CD4-positive, alpha-beta T cell (primary cell): ENCODE measurements around the gene DYNLL1. TPM values are rescaled to one million over a fixed set of nuclear protein-coding genes. Genes with fewer than 3 reads are reported as not detected.
"Not testable (repeated sequence)": the region's sequence is repeated elsewhere in the genome, so short reads cannot be mapped to it uniquely, and the experiment has no call there.

ENCODE experiments used
- ATAC-seq: fragments of 200-7000 bp; cut with Tn5 transposase; one replicate; pipeline ENCODE4 v1.10.0; 2022; ENCODE audit warnings: mild to moderate bottlenecking; ENCODE audit not compliant: poor library complexity
- CTCF ChIA-PET: fragments of 350-600 bp; sonication (Branson Sonifier 250); formaldehyde crosslinking; loops from one replicate; lab custom pipeline; 2021; ENCODE audit warnings: antibody characterized with exemption, inconsistent platforms; lab: Charles Lee
- POLR2A ChIA-PET: fragments of 350-600 bp; sonication (Branson Sonifier 250); formaldehyde crosslinking; loops from one replicate; lab custom pipeline; 2021; ENCODE audit warnings: antibody characterized with exemption, inconsistent platforms; lab: Charles Lee
- DNase-seq, 14 experiments: peaks; one replicate each; pipeline ENCODE4 v3.0.0-alpha.2; 2013 to 2020; ENCODE audit warnings: mixed read lengths in 2 of 14
- H3K27ac ChIP-seq, 2 donors: one replicate each; pipeline versions ENCODE4 v1.5.1 to v1.7.0; 2013; ENCODE audit warnings: low read length in 2 of 2, low read depth in 1 of 2, mild to moderate bottlenecking in 1 of 2
- H3K27me3 ChIP-seq, 2 experiments: 1 replicate in 1 of 2; 2 replicates in 1 of 2; pipeline versions ENCODE4 v1.6.1 to v1.7.0; 2013; ENCODE audit warnings: low read length in 2 of 2, control low read depth in 1 of 2, mild to moderate bottlenecking in 1 of 2, moderate library complexity in 1 of 2; ENCODE audit not compliant: insufficient read depth in 2 of 2, control insufficient read depth in 1 of 2
- H3K36me3 ChIP-seq: one replicate; pipeline ENCODE4 v1.6.1; 2013; ENCODE audit warnings: low read length, control low read depth; ENCODE audit not compliant: insufficient read depth
- H3K4me1 ChIP-seq: one replicate; pipeline ENCODE4 v1.6.1; 2013; ENCODE audit warnings: low read length, control low read depth; ENCODE audit not compliant: insufficient read depth
- H3K4me3 ChIP-seq: one replicate; pipeline ENCODE4 v1.5.1; 2013; ENCODE audit warnings: mild to moderate bottlenecking, low read length, moderate library complexity
- H3K9me3 ChIP-seq, 2 experiments: 1 replicate in 1 of 2; 2 replicates in 1 of 2; pipeline versions ENCODE4 v1.6.1 to v1.7.0; 2013; ENCODE audit warnings: low read length in 2 of 2, mild to moderate bottlenecking in 2 of 2, control low read depth in 1 of 2, moderate library complexity in 1 of 2; ENCODE audit not compliant: control insufficient read depth in 1 of 2, insufficient read depth in 1 of 2
- H3K27ac Mint-ChIP-seq: one replicate; pipeline ENCODE4 v1.8.0; 2020; ENCODE audit warnings: mixed read lengths
- H3K27me3 Mint-ChIP-seq: one replicate; pipeline ENCODE4 v1.8.0; 2021; ENCODE audit warnings: mixed read lengths
- H3K36me3 Mint-ChIP-seq: one replicate; pipeline ENCODE4 v1.8.0; 2021; ENCODE audit warnings: low read depth, mixed read lengths
- H3K4me1 Mint-ChIP-seq: one replicate; pipeline ENCODE4 v1.8.0; 2021; ENCODE audit warnings: low read depth, mixed read lengths
- H3K4me3 Mint-ChIP-seq: one replicate; pipeline ENCODE4 v1.8.0; 2020; ENCODE audit warnings: mild to moderate bottlenecking, mixed read lengths
- H3K9me3 Mint-ChIP-seq: one replicate; pipeline ENCODE4 v1.8.0; 2020; ENCODE audit warnings: mixed read lengths
- CTCF ChIP-seq: fragments of 200-600 bp; IDR thresholded peaks from one replicate; pipeline ENCODE4 v1.8.0; 2022; ENCODE audit warnings: antibody characterized with exemption, mild to moderate bottlenecking
- intact Hi-C, 2 experiments: fragments of 100-400 bp; cut with DNase I in 1 of 2; cut with micrococcal nuclease in 1 of 2; formaldehyde crosslinking; loops; one replicate each; pipeline versions ENCODE4 v1.15.1 to v1.9.0; 2023 to 2025; cut with DNase I, micrococcal nuclease
- polyA plus RNA-seq, 2 donors: library from polyadenylated mRNA; unstranded; fragments of 120-200 nt; gene quantifications; one replicate each; pipeline ENCODE4 v1.2.1, GENCODE V29; 2013
- total RNA-seq, 174 experiments: library from RNA in 2 of 174; stranded (reverse) in 2 of 174; gene quantifications; one replicate each; pipeline ENCODE4 v1.2.3 and lab custom pipeline; 2021 to 2026

Gene DYNLL1
- total RNA-seq, result 10 to 100 TPM; 23.6 to 24.5 TPM
- polyA plus RNA-seq (2013, experiment 1 of 2), result 144 TPM
- polyA plus RNA-seq (2013, experiment 2 of 2), result 146 TPM
- 13.4 to 150 (median 39.5) reads per million in 172 experiments for total RNA-seq (lab: John Stamatoyannopoulos, UW)

GRCh38 chr12:120495731-120496412 is at the start of gene DYNLL1:
DYNLL1 (plus strand) TSS chr12:120496113; CDS start chr12:120496422, 309 bp downstream.
- Histone ChIP-seq H3K9me3 (no peaks in the 10 kb centered on the region), H3K27me3 (no peaks in the 10 kb centered on the region), H3K36me3 (peaks cover 14% of the 10 kb centered on the region), H3K27ac (peak within 1 kb of the TSS; percentile 74 to 79), H3K4me3 (peak within 1 kb of the TSS; percentile 82), H3K4me1 (peaks cover 18% of the 10 kb centered on the region)
- no peaks in the 10 kb centered on the region for H3K27me3 Mint-ChIP-seq
- POLR2A ChIA-PET, result interaction anchor here (0.7 to 3.5 kb wide), 12 partner anchors 20 to 295 kb away, joined by 3 to 27 read pairs (median 6); partner anchors contain the start of genes COQ5, COX6A1, POP5 and RNU4-1
- peak; percentile 96 for ATAC-seq
- peak within 1 kb of the TSS; percentile 82 for H3K27ac Mint-ChIP-seq
- DNase-seq, result peak; percentile 95 to 98 (median 97)
- H3K9me3 Mint-ChIP-seq, result no peaks in the 10 kb centered on the region
- CTCF ChIA-PET, result interaction anchor here (0.6 to 3.3 kb wide), 12 partner anchors 26 to 194 kb away, joined by 3 to 14 read pairs (median 3); partner anchors contain the start of genes COX6A1, SIRT4 and SRSF9
- TF ChIP-seq CTCF, result no peak
- H3K36me3 Mint-ChIP-seq, result peaks cover 42% of the 10 kb centered on the region
- peaks cover 44% of the 10 kb centered on the region for H3K4me1 Mint-ChIP-seq
- H3K4me3 Mint-ChIP-seq, result peak within 1 kb of the TSS; percentile 92
- intact Hi-C loops, result loop anchor here (1.0 to 5.0 kb wide), 8 partner anchors 27 to 139 kb away; partner anchors contain the start of genes COQ5 (in 2 of the 2), SRSF9 (in 2 of the 2), COX6A1 (in 1 of the 2) and RNF10 (in 1 of the 2)

DNA sequence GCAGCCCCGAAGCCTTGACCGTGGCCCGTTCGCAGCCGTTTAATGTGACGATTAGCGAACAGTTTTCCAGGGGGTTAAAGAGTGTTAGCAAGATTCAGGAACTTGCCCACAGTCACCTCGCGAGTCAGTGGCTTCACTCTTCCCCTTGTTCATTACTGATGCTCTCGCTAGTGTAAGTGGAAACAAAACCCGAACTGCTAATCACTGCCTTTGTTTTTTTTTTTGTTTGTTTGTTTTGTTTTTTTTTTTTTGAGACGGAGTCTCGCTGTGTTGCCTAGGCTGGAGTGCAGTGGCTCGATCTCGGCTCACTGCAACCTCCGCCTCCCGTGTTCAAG is 49.1 kb upstream of the DYNLL1 start:
- H3K27me3 Mint-ChIP-seq, DNase-seq, H3K27me3 ChIP-seq, CTCF ChIA-PET, H3K9me3 ChIP-seq, H3K9me3 Mint-ChIP-seq: not testable (repeated sequence)
- Histone ChIP-seq H3K27ac (peak overlapping the region; percentile 80 to 92), H3K36me3 (peaks cover 30% of the 10 kb centered on the region), H3K4me3 (peak overlapping the region; percentile 100), H3K4me1 (peaks cover 37% of the 10 kb centered on the region)
- Mint-ChIP-seq H3K4me3 (peak overlapping the region; percentile 100), H3K36me3 (peaks cover 49% of the 10 kb centered on the region), H3K4me1 (peaks cover 39% of the 10 kb centered on the region), H3K27ac (peak overlapping the region; percentile 98)
- POLR2A ChIA-PET, result interaction anchor here (2.6 kb wide), 1 partner anchor 9 kb away, joined by 9 read pairs; the partner anchor contains the start of gene COX6A1
- ATAC-seq, result peak; percentile 7
- intact Hi-C loops, result loop anchor here (1.0 to 10.0 kb wide), 5 partner anchors 22 to 568 kb away; partner anchors contain the start of genes ACADS (in 1 of the 2), C12orf43 (in 1 of the 2), COQ5 (in 1 of the 2) and RAB35 (in 1 of the 2)

DNA sequence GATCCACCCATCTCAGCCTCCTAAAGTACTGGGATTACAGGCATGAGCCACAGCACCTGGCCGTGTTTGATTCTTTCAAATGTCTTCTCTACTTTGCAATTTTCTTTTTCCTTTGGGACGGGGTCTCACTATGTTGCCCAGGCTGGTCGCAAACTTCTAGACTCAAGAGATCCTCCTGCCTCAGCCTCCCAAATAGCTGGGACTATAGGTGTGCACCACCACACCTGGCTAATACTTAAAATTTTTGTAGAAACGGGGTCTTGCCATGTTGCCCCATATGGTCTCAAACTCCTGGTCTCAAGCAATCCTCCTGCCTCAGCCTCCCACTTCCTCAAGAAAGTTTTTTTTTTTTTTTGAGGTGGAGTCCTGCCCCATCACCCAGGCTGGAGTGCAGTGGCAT is 47.9 kb upstream of the DYNLL1 start:
- H3K9me3 ChIP-seq, result no peaks in the 10 kb centered on the region
- no peak for DNase-seq
- ChIA-PET CTCF (no interaction called here), POLR2A (interaction anchor here (1.0 to 2.6 kb wide), 3 partner anchors 10 to 131 kb away, joined by 3 to 9 read pairs (median 3); partner anchors contain the start of gene COX6A1)
- no peak for ATAC-seq
- H3K4me3 Mint-ChIP-seq, result peak overlapping the region; percentile 100
- intact Hi-C loops, result loop anchor here in 1 of 2 experiments (2.0 to 10.0 kb wide), 4 partner anchors 21 to 567 kb away; partner anchors contain the start of genes ACADS, C12orf43, RAB35 and SRSF9
- peaks cover 40% of the 10 kb centered on the region for H3K4me1 ChIP-seq
- H3K9me3 Mint-ChIP-seq, result no peaks in the 10 kb centered on the region
- H3K4me3 ChIP-seq, result no peak overlapping the region
- peaks cover 30% of the 10 kb centered on the region for H3K36me3 ChIP-seq
- H3K36me3 Mint-ChIP-seq, result peaks cover 41% of the 10 kb centered on the region
- no peaks in the 10 kb centered on the region for H3K27me3 ChIP-seq
- no peak overlapping the region for H3K27ac ChIP-seq
- H3K27ac Mint-ChIP-seq, result peak overlapping the region; percentile 98
- no peak for TF ChIP-seq CTCF
- H3K27me3 Mint-ChIP-seq, result no peaks in the 10 kb centered on the region
- peaks cover 39% of the 10 kb centered on the region for H3K4me1 Mint-ChIP-seq

DNA sequence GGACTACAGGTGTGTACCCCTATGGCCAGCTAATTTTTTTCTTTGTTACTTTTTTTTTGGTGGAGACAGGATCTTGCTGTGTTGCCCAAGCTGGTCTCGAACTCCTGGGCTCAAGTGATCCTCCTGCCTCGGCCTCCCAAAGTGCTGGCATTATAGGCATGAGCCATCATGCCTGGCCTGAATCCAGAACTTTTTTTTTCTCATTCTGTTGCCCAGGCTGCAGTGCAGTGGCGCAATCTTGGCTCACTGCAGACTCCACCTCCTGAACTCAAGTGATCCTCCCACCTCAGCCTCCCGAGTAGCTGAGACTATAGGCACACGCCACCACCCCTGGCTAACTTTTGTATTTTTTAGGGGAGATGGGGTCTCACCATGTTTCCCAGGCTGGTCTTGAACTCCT is 43.4 kb upstream of the DYNLL1 start:
- H3K9me3 Mint-ChIP-seq, H3K4me3 Mint-ChIP-seq, H3K4me3 ChIP-seq, H3K27me3 Mint-ChIP-seq, H3K9me3 ChIP-seq, H3K27ac ChIP-seq, POLR2A ChIA-PET, DNase-seq, H3K27me3 ChIP-seq, ATAC-seq: not testable (repeated sequence)
- intact Hi-C loops, result loop anchor here in 1 of 2 experiments (5.0 kb wide), 1 partner anchor 45 kb away; the partner anchor contains the start of gene DYNLL1
- CTCF ChIA-PET, result interaction anchor here (1.1 to 1.6 kb wide), 3 partner anchors 12 to 150 kb away, joined by 3 to 5 read pairs (median 3); partner anchors contain the start of genes COX6A1 and SIRT4
- peaks cover 34% of the 10 kb centered on the region for H3K36me3 Mint-ChIP-seq
- peak overlapping the region; percentile 14 for H3K27ac Mint-ChIP-seq
- Histone ChIP-seq H3K36me3 (peaks cover 47% of the 10 kb centered on the region), H3K4me1 (peaks cover 20% of the 10 kb centered on the region)
- peaks cover 14% of the 10 kb centered on the region for H3K4me1 Mint-ChIP-seq
